CD4-positive, CD25-positive, alpha-beta regulatory T cell (primary cell): ENCODE data around the gene DGKG. TPM values are rescaled to one million over a fixed set of nuclear protein-coding genes. Genes with fewer than 3 reads are reported as not detected.

Experiments
- ATAC-seq, 2 donors: fragments of 150-1000 bp; cut with Tn5 transposase; one replicate each; pipeline ENCODE4 v1.10.0; 2021; ENCODE audit warnings: low read depth in 2 of 2, moderate number of reproducible peaks in 2 of 2, moderate library complexity in 1 of 2
- DNase-seq, 3 donors: peaks; one replicate each; pipeline versions ENCODE4 v3.0.0 to v3.0.0-alpha.2; 2012 to 2022; ENCODE audit warnings: mixed read lengths in 1 of 3
- H3K27ac ChIP-seq: one replicate; pipeline ENCODE4 v1.7.0; 2013; ENCODE audit warnings: mild to moderate bottlenecking, low read length; ENCODE audit not compliant: insufficient read depth, poor library complexity, severe bottlenecking
- H3K27me3 ChIP-seq: one replicate; pipeline ENCODE4 v1.7.0; 2013; ENCODE audit warnings: low read length; ENCODE audit not compliant: control insufficient read depth, insufficient read depth
- H3K36me3 ChIP-seq: one replicate; pipeline ENCODE4 v1.7.0; 2013; ENCODE audit warnings: mild to moderate bottlenecking, low read length, moderate library complexity; ENCODE audit not compliant: control insufficient read depth, insufficient read depth
- H3K4me1 ChIP-seq: 2 replicates; pipeline ENCODE4 v1.7.0; 2013; ENCODE audit warnings: mild to moderate bottlenecking, low read length; ENCODE audit not compliant: insufficient read depth, control insufficient read depth, poor library complexity, severe bottlenecking
- H3K4me3 ChIP-seq: one replicate; pipeline ENCODE4 v1.7.0; 2013; ENCODE audit warnings: low read depth, mild to moderate bottlenecking, low read length, moderate library complexity
- H3K9me3 ChIP-seq, 2 experiments: 1 replicate in 1 of 2; 2 replicates in 1 of 2; pipeline ENCODE4 v1.7.0; 2013; ENCODE audit warnings: low read length in 2 of 2, mild to moderate bottlenecking in 1 of 2, moderate library complexity in 1 of 2; ENCODE audit not compliant: control insufficient read depth in 2 of 2
- H3K27ac Mint-ChIP-seq, 3 donors: one replicate each; pipeline ENCODE4 v1.8.0; 2020 to 2022; ENCODE audit warnings: mild to moderate bottlenecking in 3 of 3, mixed read lengths in 3 of 3, moderate library complexity in 2 of 3
- H3K27me3 Mint-ChIP-seq: one replicate; pipeline ENCODE4 v1.8.0; 2022; ENCODE audit warnings: mild to moderate bottlenecking, mixed read lengths
- H3K36me3 Mint-ChIP-seq: one replicate; pipeline ENCODE4 v1.8.0; 2020; ENCODE audit warnings: mixed read lengths
- H3K4me1 Mint-ChIP-seq, 4 donors: one replicate each; pipeline ENCODE4 v1.8.0; 2020 to 2022; ENCODE audit warnings: mixed read lengths in 4 of 4, mild to moderate bottlenecking in 1 of 4
- H3K4me3 Mint-ChIP-seq, 4 donors: one replicate each; pipeline ENCODE4 v1.8.0; 2020 to 2022; ENCODE audit warnings: mild to moderate bottlenecking in 4 of 4, mixed read lengths in 4 of 4, moderate library complexity in 3 of 4
- H3K9me3 Mint-ChIP-seq, 7 donors: one replicate each; pipeline ENCODE4 v1.8.0; 2020 to 2022; ENCODE audit warnings: mixed read lengths in 7 of 7, mild to moderate bottlenecking in 3 of 7, moderate library complexity in 2 of 7
- polyA plus RNA-seq, 4 donors: library from polyadenylated mRNA; unstranded; fragments of 300-500 nt; fragmentation: Illumina TruSeq; gene quantifications; one replicate each; pipeline ENCODE4 v1.2.3, GENCODE V29; 2021
- total RNA-seq: library from RNA; stranded (reverse); gene quantifications from one replicate; pipeline ENCODE4 v1.2.3, GENCODE V29; 2022

The DGKG gene
- total and polyA plus RNA-seq, 5 donors from 2014 or later = 0.81 TPM; not detected in 4

DNA sequence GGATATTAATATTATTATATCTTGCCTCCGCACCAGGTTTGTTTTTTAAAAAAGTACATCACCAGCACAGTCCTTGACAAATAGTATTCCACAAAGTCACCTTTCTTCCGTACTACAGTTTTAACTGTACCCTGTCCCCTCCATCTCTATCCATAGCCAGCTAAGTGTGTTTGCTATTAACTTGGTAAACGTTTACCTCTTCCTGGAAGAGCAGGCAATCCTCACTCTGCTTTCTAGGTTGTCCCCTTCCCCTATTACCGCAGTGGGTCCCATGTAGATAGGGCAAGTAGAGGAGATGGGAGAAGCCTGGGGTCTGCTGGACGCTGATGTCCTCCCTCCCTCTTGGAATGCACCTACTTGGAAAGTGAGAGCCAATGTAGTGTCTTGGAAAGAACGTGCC lies 169.2 kb downstream of the DGKG start:
- DNase-seq (no peak), ATAC-seq (no peak)
- Histone ChIP-seq H3K9me3 (no peaks in the 10 kb centered on the region), H3K27ac (no peak overlapping the region), H3K36me3 (no peaks in the 10 kb centered on the region), H3K4me3 (no peak overlapping the region), H3K4me1 (peaks cover 3% of the 10 kb centered on the region), H3K27me3 (peaks cover 22% of the 10 kb centered on the region)
- H3K4me3 Mint-ChIP-seq = no peak overlapping the region
- peaks cover 36% of the 10 kb centered on the region for H3K27me3 Mint-ChIP-seq
- no peaks in the 10 kb centered on the region for H3K36me3 Mint-ChIP-seq
- peaks cover 0 to 2% (median 0%) of the 10 kb centered on the region in 4 donors for H3K4me1 Mint-ChIP-seq
- H3K9me3 Mint-ChIP-seq = no peaks in the 10 kb centered on the region
- no peak overlapping the region for H3K27ac Mint-ChIP-seq

DNA sequence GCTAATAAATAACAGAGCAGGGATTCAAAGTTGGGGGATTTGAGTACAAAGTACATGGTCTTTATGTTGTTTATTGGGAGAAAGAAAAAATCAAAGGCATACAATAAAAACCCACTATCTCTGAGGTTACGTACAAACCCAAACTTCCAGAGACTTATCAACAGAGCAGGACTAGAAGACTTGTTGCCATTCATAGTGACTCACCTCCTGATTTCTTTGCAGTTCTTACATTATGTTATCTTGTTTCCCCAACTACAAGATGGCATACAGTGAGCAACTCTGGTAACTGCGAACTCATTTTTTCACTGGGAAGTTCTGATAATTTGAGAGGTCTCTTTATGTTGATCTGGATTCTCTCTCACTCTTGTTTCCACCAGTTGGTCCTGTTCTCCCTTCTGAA lies 172.5 kb downstream of the DGKG start:
- ATAC-seq (no peak), DNase-seq (no peak)
- Mint-ChIP-seq H3K4me1 (peaks cover 7 to 18% (median 13%) of the 10 kb centered on the region in 4 donors), H3K27ac (no peak overlapping the region), H3K36me3 (no peaks in the 10 kb centered on the region), H3K9me3 (peaks cover 0 to 3% (median 0%) of the 10 kb centered on the region in 7 donors), H3K27me3 (peaks cover 34% of the 10 kb centered on the region), H3K4me3 (no peak overlapping the region)
- Histone ChIP-seq H3K9me3 (no peaks in the 10 kb centered on the region), H3K36me3 (no peaks in the 10 kb centered on the region), H3K27me3 (peaks cover 12% of the 10 kb centered on the region), H3K4me1 (peaks cover 14% of the 10 kb centered on the region), H3K27ac (no peak overlapping the region), H3K4me3 (no peak overlapping the region)

DNA sequence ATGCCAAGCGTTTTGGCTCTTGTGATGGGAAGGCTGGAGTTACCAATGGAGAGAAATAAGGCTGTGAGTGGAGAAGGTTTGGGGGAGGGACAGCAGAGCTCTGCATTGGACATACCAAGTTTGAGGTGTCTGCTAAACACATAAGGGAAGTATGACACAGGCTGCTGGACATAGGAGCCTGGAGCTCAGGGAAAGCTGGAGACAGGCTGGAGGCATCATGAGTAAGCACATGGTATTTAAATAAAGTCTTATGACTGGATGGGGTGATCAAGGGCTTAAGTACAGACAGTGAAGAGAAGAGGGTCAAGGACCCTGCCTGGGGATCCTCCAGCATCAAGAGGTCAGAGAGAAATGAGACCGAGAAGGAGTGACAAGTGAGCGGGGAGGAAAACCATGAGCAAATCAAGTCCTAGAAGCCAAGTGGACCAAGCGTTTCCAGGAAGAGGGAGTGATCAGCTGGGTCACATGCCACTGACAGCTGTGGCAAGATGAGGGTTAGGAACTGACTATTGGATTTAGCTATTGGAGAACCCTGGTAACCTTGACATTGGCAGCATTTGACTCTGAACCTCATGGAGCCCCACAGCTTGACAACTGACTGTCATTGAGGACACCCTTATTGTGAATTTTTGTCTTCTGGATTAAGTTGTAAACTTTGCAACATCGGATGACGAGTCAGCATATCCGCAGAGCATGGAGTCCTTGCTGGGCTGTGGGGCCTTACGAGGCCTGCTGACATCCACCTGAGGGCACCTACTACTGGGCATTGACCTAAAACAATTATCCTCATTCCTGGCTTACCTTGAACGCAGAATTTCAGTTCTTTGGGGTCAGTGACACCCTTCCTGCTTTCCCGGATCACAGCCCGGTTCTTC lies 174.4 kb downstream of the DGKG start:
- peaks cover 11% of the 10 kb centered on the region for H3K4me1 ChIP-seq
- Mint-ChIP-seq H3K27ac (no peak overlapping the region), H3K4me1 (peaks cover 7 to 18% (median 13%) of the 10 kb centered on the region in 4 donors), H3K36me3 (no peaks in the 10 kb centered on the region), H3K9me3 (peaks cover 0 to 3% (median 0%) of the 10 kb centered on the region in 7 donors), H3K27me3 (peaks cover 27% of the 10 kb centered on the region), H3K4me3 (no peak overlapping the region)
- H3K4me3 ChIP-seq = no peak overlapping the region
- no peaks in the 10 kb centered on the region for H3K9me3 ChIP-seq
- H3K36me3 ChIP-seq = no peaks in the 10 kb centered on the region
- ATAC-seq = no peak
- peaks cover 4% of the 10 kb centered on the region for H3K27me3 ChIP-seq
- no peak for DNase-seq
- H3K27ac ChIP-seq = no peak overlapping the region

DNA sequence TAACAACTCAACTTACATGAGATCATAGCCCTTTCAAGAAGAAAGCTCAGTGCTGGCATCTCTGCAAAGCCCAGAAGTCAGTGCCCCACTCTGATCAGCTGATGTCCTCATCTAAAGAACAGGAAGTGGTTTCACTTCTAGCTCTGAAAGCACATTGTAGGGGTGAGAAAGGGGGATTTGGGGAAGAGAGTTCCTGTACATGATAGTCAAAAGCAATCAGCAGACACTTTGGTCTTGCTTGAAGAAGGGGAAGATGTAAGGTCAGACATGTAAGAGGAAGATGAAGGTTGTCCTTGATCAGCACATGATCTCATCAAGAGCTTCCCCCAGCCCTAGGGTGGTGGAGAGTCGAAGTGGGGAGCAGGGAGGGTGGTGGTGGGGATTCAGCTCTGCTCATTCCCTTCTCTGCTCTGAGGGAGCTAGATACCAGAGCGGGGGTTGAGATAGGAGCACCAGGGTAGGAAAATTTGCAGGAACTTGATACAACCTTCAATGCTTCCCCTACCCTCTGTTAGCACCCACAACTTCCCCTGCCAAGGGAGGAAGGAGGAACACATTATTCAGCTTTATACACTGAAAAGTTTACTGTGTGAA lies 176.7 kb downstream of the DGKG start:
- Histone ChIP-seq H3K4me1 (peaks cover 11% of the 10 kb centered on the region), H3K4me3 (peak overlapping the region; percentile 28), H3K27me3 (no peaks in the 10 kb centered on the region), H3K9me3 (no peaks in the 10 kb centered on the region), H3K36me3 (no peaks in the 10 kb centered on the region), H3K27ac (no peak overlapping the region)
- H3K36me3 Mint-ChIP-seq = no peaks in the 10 kb centered on the region
- peaks cover 7 to 18% (median 13%) of the 10 kb centered on the region in 4 donors for H3K4me1 Mint-ChIP-seq
- H3K4me3 Mint-ChIP-seq = peak overlapping the region in 2 of 4 donors; percentile 1 to 4
- H3K27ac Mint-ChIP-seq = peak overlapping the region in 2 of 3 donors; percentile 18 to 26
- ATAC-seq = peak; percentile 73 to 86
- peaks cover 0 to 3% (median 0%) of the 10 kb centered on the region in 7 donors for H3K9me3 Mint-ChIP-seq
- peak in 2 of 3 donors; percentile 14 to 69 for DNase-seq
- H3K27me3 Mint-ChIP-seq = peaks cover 11% of the 10 kb centered on the region

DNA sequence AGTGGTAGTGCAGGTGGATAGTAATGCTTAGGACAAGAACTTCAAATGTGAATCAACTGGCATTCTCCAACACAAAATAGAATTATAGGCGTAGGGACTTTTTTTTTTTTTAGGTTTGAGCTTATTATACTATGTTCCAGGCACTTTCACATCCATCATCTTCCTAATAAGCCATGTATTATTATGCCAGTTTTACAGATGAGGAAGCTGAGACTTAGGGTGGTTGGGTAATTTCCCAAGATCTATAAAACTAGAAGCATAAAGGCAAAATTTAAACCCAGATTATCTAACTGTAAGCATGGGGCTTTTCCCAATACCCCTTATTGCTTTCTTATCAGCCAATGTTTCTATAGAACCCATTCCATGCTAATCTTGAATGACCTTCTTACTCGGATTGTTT lies 178.0 kb downstream of the DGKG start:
- no peaks in the 10 kb centered on the region for H3K27me3 ChIP-seq
- no peaks in the 10 kb centered on the region for H3K9me3 ChIP-seq
- H3K27me3 Mint-ChIP-seq = peaks cover 11% of the 10 kb centered on the region
- ATAC-seq (no peak), DNase-seq (no peak)
- H3K36me3 ChIP-seq = no peaks in the 10 kb centered on the region
- H3K36me3 Mint-ChIP-seq = no peaks in the 10 kb centered on the region
- no peak overlapping the region for H3K4me3 ChIP-seq
- H3K4me1 Mint-ChIP-seq = peaks cover 7 to 18% (median 13%) of the 10 kb centered on the region in 4 donors
- H3K27ac Mint-ChIP-seq = no peak overlapping the region
- H3K9me3 Mint-ChIP-seq = peaks cover 0 to 3% (median 0%) of the 10 kb centered on the region in 7 donors
- peaks cover 11% of the 10 kb centered on the region for H3K4me1 ChIP-seq
- no peak overlapping the region for H3K27ac ChIP-seq
- no peak overlapping the region for H3K4me3 Mint-ChIP-seq

DNA sequence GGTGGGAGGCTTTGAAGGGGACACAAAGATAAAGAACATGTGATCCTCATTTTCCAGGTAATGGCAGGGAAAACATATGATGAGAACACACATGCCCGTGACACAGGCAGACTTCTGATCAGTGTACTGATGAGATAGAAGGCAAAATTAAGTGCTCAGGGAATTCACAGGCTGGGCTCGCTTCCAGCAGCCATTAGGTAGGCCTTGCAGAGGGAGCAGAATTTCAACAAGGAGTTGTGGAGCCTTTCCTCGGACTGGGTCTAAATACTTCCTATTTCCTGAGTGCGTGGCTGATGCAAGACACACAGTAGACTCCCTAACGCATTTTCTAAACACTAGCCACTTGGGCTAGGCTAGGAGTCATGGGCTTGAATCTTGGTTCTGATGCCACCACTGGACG lies 179.2 kb downstream of the DGKG start:
- Mint-ChIP-seq H3K4me3 (no peak overlapping the region), H3K36me3 (no peaks in the 10 kb centered on the region), H3K27ac (no peak overlapping the region), H3K9me3 (peaks cover 0 to 3% (median 0%) of the 10 kb centered on the region in 7 donors), H3K4me1 (peaks cover 7 to 18% (median 13%) of the 10 kb centered on the region in 4 donors), H3K27me3 (peaks cover 11% of the 10 kb centered on the region)
- H3K36me3 ChIP-seq = no peaks in the 10 kb centered on the region
- DNase-seq (no peak), ATAC-seq (no peak)
- no peaks in the 10 kb centered on the region for H3K9me3 ChIP-seq
- H3K27ac ChIP-seq = no peak overlapping the region
- no peak overlapping the region for H3K4me3 ChIP-seq
- no peaks in the 10 kb centered on the region for H3K27me3 ChIP-seq
- peaks cover 11% of the 10 kb centered on the region for H3K4me1 ChIP-seq

DNA sequence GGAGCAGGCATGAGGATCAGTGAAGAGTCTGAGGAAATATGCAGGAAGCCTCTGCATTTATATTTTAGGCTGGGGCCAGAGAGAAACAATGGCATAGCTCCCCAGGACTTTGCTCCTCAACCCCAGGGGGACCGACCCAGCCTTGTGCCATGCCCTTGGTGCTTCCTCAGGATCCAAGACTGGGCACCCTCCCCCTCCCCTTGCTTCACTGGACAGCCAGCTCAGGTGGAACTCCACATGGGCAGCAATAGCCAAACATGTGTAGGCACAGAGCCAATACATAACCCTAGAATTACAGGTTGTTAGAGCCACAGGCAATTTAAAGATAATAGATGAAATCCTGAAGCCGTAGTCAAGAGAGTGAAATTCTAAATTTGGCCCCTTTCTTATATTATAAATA lies 180.1 kb downstream of the DGKG start:
- Histone ChIP-seq H3K4me3 (no peak overlapping the region), H3K27me3 (no peaks in the 10 kb centered on the region), H3K36me3 (no peaks in the 10 kb centered on the region), H3K27ac (no peak overlapping the region), H3K9me3 (no peaks in the 10 kb centered on the region), H3K4me1 (peaks cover 11% of the 10 kb centered on the region)
- DNase-seq (no peak), ATAC-seq (no peak)
- Mint-ChIP-seq H3K36me3 (no peaks in the 10 kb centered on the region), H3K4me3 (no peak overlapping the region), H3K9me3 (peaks cover 0 to 3% (median 0%) of the 10 kb centered on the region in 7 donors), H3K27ac (peak overlapping the region in 1 of 3 donors; percentile 49), H3K27me3 (peaks cover 9% of the 10 kb centered on the region), H3K4me1 (peaks cover 7 to 15% (median 13%) of the 10 kb centered on the region in 4 donors)
